GM12891 (cell line): ENCODE measurements around the gene C19orf81.

Experiments used
- DNase-seq: peaks from one replicate; pipeline ENCODE4 v3.0.0; 2011; ENCODE audit warnings: low spot score; ENCODE audit not compliant: insufficient read length
- FAIRE-seq: peaks from 2 replicates; lab custom pipeline; 2011; peaks lifted over from hg19 to GRCh38; lab: Jason Lieb, UNC
- PAX5 ChIP-seq: IDR thresholded peaks from 2 replicates; pipeline ENCODE4 v1.6.1; 2011; ENCODE audit warnings: low read length, moderate library complexity, mild to moderate bottlenecking; ENCODE audit not compliant: insufficient read depth, severe bottlenecking
- POLR2A ChIP-seq: IDR thresholded peaks from 2 replicates; pipeline ENCODE4 v1.6.1; 2011; ENCODE audit warnings: low read depth, low read length, control low read depth
- POLR2AphosphoS5 ChIP-seq: IDR thresholded peaks from 2 replicates; pipeline ENCODE4 v1.6.1; 2011; ENCODE audit warnings: low read depth, low read length, control low read depth
- POU2F2 ChIP-seq: IDR thresholded peaks from 2 replicates; pipeline ENCODE4 v1.6.1; 2011; ENCODE audit warnings: low read depth, mild to moderate bottlenecking, control low read depth, low read length, moderate library complexity
- SPI1 ChIP-seq: IDR thresholded peaks from 2 replicates; pipeline ENCODE4 v1.6.1; 2011; ENCODE audit warnings: low read depth, low read length, control low read depth
- TAF1 ChIP-seq: IDR thresholded peaks from 2 replicates; pipeline ENCODE4 v1.6.1; 2011; ENCODE audit warnings: low read depth, low read length, control low read depth

C19orf81 gene

GRCh38 chr19:50708179-50708879 is 59.1 kb downstream of the C19orf81 start:
- FAIRE-seq (no peak), DNase-seq (no peak)
- no peak for TF ChIP-seq POU2F2
- TF ChIP-seq POLR2AphosphoS5: no peak
- TF ChIP-seq SPI1: no peak
- no peak for TF ChIP-seq POLR2A
- TF ChIP-seq PAX5: no peak
- no peak for TF ChIP-seq TAF1
